Measurements from ENCODE around the gene ANGPTL2. TPM values are rescaled to one million over a fixed set of nuclear protein-coding genes. Genes with fewer than 3 reads are reported as not detected.

ANGPTL2 gene
- total RNA-seq, 1 experiment from 2014 or later = 0.08 TPM

DNA sequence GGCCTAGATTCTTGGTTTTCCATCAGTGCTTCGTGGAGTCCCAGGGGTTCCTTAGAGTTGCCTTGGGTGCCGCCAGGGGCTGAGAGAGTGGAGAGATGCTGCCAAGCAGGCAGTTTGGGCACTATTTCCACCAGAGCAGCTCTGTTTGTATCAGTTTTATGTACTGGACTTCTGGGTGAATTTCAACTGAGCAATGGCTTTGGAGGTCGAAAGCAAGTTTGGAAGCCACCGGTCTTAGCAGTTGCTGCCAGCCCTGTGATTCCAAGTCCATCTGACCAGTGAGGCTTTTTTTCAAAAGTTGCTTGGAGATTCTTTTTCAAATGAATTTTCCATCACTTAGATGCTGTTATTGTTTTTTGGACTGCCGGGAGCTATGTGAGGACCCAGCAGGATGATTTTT, 68.5 kb downstream of the ANGPTL2 start:
- H3K4me3 ChIP-seq (ENCODE audit: low read depth in 2 of 2, low read length in 2 of 2) = no peak overlapping the region
- no TSS peak for BruUV-seq (replicated peaks)
- DNase-seq (ENCODE audit: low read depth, low spot score) (no peak), ATAC-seq (no peak)
- H3K4me1 ChIP-seq (ENCODE audit: control insufficient read depth, insufficient read depth, low read length) = peaks cover 1% of the 10 kb centered on the region
- POLR2A ChIA-PET = no interaction called here
- H3K9me3 ChIP-seq (ENCODE audit: control insufficient read depth, insufficient read depth, low read depth, low read length) = no peaks in the 10 kb centered on the region
- no peaks in the 10 kb centered on the region for H3K27me3 ChIP-seq (ENCODE audit: control insufficient read depth, insufficient read depth, low read length)
- intact Hi-C loops (cut with micrococcal nuclease; ENCODE audit: unreplicated experiment) = no loop called here
- no peak overlapping the region for H3K27ac ChIP-seq (ENCODE audit: low read length)
- H3K36me3 ChIP-seq (ENCODE audit: control insufficient read depth, insufficient read depth, low read length) = no peaks in the 10 kb centered on the region
- CTCF ChIA-PET = no interaction called here
- in situ Hi-C loops (cut with HindIII; ENCODE audit: low pct_unique_long_range_greater_than_20kb, low sequenced_read_pairs) = no loop called here
- TF ChIP-seq, protein P1, sequence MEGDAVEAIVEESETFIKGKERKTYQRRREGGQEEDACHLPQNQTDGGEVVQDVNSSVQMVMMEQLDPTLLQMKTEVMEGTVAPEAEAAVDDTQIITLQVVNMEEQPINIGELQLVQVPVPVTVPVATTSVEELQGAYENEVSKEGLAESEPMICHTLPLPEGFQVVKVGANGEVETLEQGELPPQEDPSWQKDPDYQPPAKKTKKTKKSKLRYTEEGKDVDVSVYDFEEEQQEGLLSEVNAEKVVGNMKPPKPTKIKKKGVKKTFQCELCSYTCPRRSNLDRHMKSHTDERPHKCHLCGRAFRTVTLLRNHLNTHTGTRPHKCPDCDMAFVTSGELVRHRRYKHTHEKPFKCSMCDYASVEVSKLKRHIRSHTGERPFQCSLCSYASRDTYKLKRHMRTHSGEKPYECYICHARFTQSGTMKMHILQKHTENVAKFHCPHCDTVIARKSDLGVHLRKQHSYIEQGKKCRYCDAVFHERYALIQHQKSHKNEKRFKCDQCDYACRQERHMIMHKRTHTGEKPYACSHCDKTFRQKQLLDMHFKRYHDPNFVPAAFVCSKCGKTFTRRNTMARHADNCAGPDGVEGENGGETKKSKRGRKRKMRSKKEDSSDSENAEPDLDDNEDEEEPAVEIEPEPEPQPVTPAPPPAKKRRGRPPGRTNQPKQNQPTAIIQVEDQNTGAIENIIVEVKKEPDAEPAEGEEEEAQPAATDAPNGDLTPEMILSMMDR (IDR thresholded peaks at IDR 0.05) = no peak
- TF ChIP-seq REST (IDR thresholded peaks at IDR 0.05; ENCODE audit: insufficient read depth in 1 of 2, low read depth in 2 of 2, low read length in 1 of 2) = no peak
- no peak for TF ChIP-seq POLR2AphosphoS5 (IDR thresholded peaks at IDR 0.05; ENCODE audit: low read depth, low read length)
- no peak for TF ChIP-seq SIN3A (IDR thresholded peaks at IDR 0.05; ENCODE audit: borderline replicate concordance, insufficient read depth, low read depth, low read length)
- no peak for TF ChIP-seq TCF7L2 (IDR thresholded peaks at IDR 0.05; ENCODE audit: low read depth, low read length)

GRCh38 chr9:127053057-127053821, 69.2 kb downstream of the ANGPTL2 start:
- DNase-seq (ENCODE audit: low read depth, low spot score) (no peak), ATAC-seq (no peak)
- TF ChIP-seq, protein P1 (IDR thresholded peaks at IDR 0.05) = no peak
- TF ChIP-seq POLR2AphosphoS5 (IDR thresholded peaks at IDR 0.05; ENCODE audit: low read depth, low read length) (no peak), SIN3A (IDR thresholded peaks at IDR 0.05; ENCODE audit: borderline replicate concordance, insufficient read depth, low read depth, low read length) (no peak), TCF7L2 (IDR thresholded peaks at IDR 0.05; ENCODE audit: low read depth, low read length) (no peak), REST (IDR thresholded peaks at IDR 0.05; ENCODE audit: insufficient read depth in 1 of 2, low read depth in 2 of 2, low read length in 1 of 2) (no peak)
- Histone ChIP-seq H3K9me3 (ENCODE audit: control insufficient read depth, insufficient read depth, low read depth, low read length) (no peaks in the 10 kb centered on the region), H3K27me3 (ENCODE audit: control insufficient read depth, insufficient read depth, low read length) (no peaks in the 10 kb centered on the region), H3K4me3 (ENCODE audit: low read depth in 2 of 2, low read length in 2 of 2) (no peak overlapping the region), H3K4me1 (ENCODE audit: control insufficient read depth, insufficient read depth, low read length) (peaks cover 7% of the 10 kb centered on the region), H3K36me3 (ENCODE audit: control insufficient read depth, insufficient read depth, low read length) (no peaks in the 10 kb centered on the region), H3K27ac (ENCODE audit: low read length) (no peak overlapping the region)
- ChIA-PET POLR2A (no interaction called here), CTCF (no interaction called here)
- in situ Hi-C loops (cut with HindIII; ENCODE audit: low pct_unique_long_range_greater_than_20kb, low sequenced_read_pairs) = no loop called here
- intact Hi-C loops (cut with micrococcal nuclease; ENCODE audit: unreplicated experiment) = no loop called here
- BruUV-seq (replicated peaks) = no TSS peak

All from Panc1 (cell line).